Posterior cingulate gyrus (tissue), 11 donors: ENCODE results near the gene MIAT.
"Not testable (repeated sequence)": the region's sequence is repeated elsewhere in the genome, so short reads cannot be mapped to it uniquely, and the experiment has no call there.

Experiments
- DNase-seq, 10 donors: peaks; one replicate each; pipeline versions ENCODE4 v3.0.0 to v3.0.0-alpha.2; 2020 to 2021; ENCODE audit warnings: mixed read lengths in 3 of 10
- intact Hi-C: fragments of 100-400 bp; cut with DNase I; formaldehyde crosslinking; loops from one replicate; pipeline ENCODE4 v1.15.1; 2023

Gene MIAT

DNA sequence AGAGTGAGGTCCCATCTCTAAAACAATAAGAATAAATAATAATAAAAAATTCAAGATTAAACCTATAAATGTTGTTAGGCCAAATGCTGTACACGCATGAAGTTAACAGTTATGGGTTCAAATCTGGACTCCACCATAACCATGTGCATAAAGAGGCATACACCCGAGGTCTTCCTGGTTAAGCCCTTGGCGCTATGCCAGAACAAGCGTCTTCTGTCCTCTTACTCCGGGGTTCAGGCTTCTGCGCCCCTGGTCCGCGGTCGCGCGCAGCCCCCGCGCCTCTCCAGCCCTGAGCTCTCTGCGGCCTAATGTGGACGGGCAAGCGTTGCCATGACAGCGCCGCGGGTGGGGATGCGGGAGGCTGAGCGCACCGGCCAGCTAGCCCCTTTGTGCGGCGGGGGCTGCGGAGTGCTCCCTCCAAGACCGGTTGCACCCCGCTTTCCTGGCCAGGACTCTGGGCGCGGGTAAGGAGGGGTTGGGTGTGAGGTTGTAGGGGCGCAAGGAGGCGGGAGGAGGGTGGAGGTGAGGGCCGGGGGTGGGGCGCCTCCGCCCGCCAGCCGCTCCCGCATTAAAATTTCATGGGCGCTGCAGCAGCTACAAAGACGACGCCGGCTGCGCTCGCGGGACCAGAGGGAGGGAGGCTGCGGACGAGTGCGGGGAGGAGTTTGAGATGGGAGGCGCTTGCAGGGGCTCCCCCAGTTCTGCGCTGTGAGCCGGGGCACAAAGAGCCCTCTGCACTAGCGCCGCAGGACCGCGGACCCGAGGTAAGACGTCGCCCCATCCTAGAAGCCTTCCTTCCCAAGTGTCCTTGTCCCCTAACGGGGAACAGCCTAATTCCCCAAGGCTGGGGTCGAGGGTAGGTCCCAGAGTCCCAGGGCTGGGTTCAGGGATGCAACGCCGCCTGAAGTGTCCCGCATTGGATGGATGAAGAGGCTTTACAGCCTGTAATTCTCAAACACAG, at the start of gene MIAT:
Gene MIAT, plus strand, starts transcription at position 698 of the 961 bp plus-strand sequence.
- intact Hi-C loops = no loop called here
- peak in 9 of 10 donors; percentile 47 to 97 (median 84) for DNase-seq

GRCh38 chr22:26608129-26608528, 49.3 kb upstream of the MIAT start:
- intact Hi-C loops = no loop called here
- DNase-seq = no peak

GRCh38 chr22:26609287-26609686, 48.1 kb upstream of the MIAT start:
- intact Hi-C loops = no loop called here
- no peak for DNase-seq

DNA sequence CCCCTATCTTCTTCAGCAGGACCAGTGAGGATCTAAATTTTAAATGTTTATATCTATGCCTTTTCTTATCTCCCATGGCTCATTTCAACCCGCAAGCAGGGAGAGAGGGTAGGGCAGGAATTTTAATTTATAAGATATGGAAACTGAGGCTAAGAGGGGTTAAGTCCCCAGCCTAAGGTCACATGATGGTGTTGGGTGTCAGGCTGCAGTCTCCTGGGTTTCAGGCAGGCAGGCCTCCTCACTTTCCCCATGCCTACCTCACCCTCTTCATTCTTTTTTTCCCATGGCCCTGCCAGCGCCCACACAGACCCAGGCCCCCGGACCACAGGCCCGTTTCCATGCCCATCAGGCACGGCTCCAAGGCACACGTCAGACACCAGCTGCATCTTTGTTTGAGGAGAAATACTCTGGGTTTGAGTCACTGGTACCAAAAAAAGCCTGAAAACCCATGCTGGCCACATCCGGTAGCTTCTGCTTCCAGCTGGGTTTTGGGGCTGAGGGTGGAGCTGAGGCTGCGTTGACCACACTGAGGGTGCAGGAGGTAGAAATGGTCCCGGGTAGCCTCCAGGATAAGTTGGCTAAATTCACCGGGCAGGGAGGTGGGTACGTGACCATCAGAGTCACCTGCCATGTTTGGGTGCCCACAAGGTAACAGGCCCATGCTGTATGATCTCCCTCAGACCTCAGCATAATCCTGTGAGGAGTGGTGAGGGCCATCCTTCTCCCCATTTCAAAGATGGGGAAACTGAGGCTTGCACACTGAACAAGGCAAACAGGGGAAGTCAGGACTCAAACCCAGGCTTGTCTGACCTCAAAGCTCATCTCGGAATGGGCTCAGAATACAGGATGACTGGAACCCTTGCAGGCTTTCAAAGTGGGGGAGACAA, 47.1 kb upstream of the MIAT start:
- peak in 9 of 10 donors; percentile 28 to 93 (median 65) for DNase-seq

GRCh38 chr22:26610996-26611395, 46.4 kb upstream of the MIAT start:
- DNase-seq = no peak
- intact Hi-C loops = no loop called here

More for the DNA sequence above, 47.1 kb upstream of the MIAT start:
- intact Hi-C loops = no loop called here

DNA sequence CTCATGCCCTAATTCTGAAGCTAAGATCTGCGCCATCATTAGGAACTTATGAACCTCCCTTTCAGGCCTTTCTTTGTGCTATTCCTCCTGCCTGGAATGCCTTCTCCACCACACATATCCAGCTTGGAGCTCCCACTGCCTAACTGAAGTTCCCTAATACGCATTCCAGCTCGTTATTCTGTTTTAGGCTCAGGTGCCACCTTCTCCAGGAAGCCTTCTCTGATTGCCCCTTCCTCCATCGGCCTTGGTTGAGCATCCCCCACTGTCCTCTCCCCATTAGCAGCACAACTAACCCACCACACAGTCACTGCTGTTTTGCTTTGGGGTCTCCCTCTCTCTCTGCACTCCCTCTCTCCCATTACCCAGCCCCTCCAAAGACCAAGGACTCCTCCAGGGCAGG, 44.7 kb upstream of the MIAT start:
- intact Hi-C loops = no loop called here
- DNase-seq = no peak

DNA sequence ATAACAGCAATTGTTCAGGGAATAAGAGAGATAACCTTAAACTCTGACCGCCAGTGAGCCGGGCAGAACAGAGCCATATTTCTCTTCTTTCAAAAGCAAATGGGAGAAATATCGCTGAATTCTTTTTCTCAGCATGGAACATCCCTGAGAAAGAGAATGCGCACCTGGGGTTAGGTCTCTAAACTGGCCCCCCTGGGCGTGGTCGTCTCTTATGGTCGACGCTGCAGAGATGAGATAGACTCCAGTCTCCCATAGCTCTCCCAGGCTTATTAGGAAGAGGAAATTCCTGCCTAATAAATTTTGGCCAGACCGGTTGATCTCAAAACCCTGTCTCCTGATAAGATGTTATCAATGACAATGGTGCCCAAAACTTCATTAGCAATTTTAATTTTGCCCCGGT, 43.6 kb upstream of the MIAT start:
- intact Hi-C loops = not testable (repeated sequence)
- peak in 1 of 10 donors; percentile 3 for DNase-seq

- intact Hi-C loops = no loop called here
- DNase-seq = no peak
These were observed 43.1 kb upstream of the MIAT start for GRCh38 chr22:26614322-26614721.

DNA sequence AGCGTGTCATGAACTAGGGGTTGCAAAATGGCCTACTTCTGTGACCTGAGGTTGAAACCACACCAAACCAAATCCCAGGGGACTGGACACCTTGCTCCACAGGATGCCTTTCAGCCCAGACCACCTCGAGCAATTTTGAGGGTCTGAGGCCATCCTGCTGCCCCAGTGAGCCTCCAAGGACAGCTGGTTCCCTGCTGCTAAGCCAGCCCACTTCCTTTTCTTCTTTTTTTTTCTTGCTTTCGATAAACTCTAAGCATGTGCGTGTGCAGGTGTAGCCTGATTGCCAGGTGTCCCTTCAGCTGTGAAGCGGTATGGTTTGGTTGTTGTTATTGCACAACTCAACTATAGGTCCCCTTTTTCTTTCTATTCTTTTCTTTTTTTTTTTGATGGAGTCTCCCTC, 42.2 kb upstream of the MIAT start:
- peak in 1 of 10 donors; percentile 40 for DNase-seq
- intact Hi-C loops = no loop called here

DNA sequence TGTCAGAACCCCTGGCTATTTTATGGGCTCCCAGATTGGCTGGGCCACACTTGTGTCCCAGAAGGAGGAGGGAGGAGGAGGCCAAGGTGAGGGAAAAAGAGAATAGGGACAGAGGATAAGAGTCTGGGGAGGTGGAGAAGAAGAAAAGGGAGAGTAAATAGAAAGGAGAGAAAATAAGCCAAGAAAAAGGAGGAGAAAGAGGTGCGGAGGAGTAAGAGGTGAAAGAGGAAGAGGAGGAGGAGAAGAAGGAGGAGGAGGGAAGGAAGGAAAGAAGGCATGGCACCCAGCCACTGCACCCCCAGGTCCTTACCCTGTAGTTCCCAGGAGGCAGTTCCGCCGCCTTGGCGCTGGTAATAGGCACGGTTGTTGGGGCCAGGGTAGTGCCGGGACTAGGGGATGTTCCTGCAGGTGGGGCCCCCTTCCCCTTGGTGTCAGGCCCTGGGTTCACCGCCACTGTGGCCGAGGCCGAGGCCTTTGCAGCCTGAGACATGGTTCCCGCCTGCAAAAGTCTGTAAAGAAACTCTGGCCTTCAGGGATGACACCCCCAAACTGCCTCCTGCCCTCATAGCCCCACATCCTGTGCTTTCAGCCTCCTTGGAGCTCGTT, 41.5 kb upstream of the MIAT start:
- intact Hi-C loops = no loop called here
- peak in 1 of 10 donors; percentile 48 for DNase-seq

GRCh38 chr22:26616650-26617049, 40.7 kb upstream of the MIAT start:
- intact Hi-C loops = no loop called here

DNA sequence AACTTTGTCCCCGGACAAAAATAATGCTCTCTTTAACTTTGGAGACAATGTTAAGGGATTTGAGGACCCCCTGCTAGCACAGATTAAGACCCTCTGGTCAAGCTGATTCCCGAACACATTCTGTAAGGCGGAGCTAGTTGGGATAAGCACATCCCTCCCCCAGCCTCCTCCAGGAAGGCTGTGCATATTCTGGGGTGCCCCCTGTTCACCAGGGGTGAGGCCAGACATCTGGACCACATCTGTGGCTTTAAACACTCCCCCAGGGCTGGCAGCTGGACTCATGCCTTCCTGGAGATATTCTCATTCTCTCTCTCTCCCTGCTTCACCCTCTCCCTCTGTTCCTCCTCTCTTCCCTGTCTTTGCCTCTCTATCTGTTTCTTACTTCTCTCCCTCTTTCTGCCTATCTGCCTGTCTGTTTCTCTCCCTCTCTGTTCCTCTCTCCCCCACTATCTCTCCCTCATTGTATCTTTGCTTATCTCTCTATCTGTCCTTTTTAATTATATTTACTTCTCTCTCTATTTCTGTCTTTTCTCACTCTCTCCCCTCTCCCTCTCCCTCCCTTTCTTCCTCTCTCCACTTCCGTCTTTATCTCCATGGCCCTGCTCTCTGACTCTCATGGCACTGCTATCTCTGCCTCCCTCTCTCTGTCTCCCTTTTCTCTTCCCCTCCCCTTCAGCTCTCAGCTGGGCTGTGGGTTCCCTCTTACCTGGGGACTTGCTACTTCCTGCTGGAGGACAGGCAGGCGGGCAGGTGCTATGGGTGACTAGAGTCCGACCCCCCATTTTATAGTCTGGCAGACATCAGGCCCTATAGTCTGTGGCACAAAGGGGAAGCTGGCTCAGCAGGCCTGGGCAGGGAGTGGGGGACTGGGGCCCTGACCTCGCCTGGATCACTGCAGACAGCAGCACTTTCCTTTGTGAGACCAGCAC, 39.9 kb upstream of the MIAT start, which contains the start of gene CRYBB1:
Gene CRYBB1, minus strand, starts transcription at position 757 of the 929 bp plus-strand sequence. CDS start 1,708 bp downstream, outside the sequence.
- peak in 2 of 10 donors; percentile 61 to 83 for DNase-seq
- intact Hi-C loops = no loop called here

More at GRCh38 chr22:26616650-26617049, 40.7 kb upstream of the MIAT start:
- no peak for DNase-seq

DNA sequence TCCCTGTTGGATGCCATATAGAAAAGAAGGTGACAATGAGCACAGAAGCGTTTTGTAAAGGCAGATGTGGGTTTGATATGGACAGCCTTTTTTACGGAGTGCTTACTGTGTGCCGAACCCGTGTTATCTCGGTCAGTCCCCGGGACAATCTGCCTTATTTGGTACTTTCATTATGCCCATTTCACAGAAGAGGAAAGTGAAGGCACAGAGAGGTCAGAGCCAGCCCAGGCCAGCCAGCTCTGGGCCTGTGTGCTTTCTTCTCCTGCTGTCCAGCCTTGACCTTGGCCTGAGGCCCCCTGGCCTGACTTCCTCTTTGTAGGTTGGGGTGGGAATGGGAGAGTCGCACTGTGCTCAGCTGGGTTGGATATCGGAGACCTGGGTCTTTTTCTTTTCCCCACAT, 38.9 kb upstream of the MIAT start:
- intact Hi-C loops = no loop called here
- DNase-seq = no peak

- intact Hi-C loops = no loop called here
- peak in 1 of 10 donors; percentile 39 for DNase-seq
These were observed 37.9 kb upstream of the MIAT start for GRCh38 chr22:26619510-26619909.

DNA sequence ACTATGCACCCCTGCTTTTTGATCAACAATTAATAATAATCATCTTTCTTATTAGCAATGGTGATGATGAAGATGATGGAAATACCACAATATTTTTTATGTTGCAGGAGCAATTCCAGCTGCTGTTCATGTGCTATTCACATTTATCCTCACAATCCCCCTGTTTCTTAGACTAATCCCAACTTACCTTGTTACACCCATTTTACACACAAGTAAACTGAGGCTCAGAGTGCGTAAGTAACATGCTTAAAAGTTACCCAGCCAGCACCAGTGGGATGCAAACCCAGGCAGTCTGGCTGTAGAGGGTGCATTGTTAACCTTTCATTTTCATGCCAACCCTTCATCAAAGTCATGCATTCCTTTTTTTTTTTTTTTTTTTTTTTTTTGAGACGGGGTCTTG, 37.2 kb upstream of the MIAT start:
- intact Hi-C loops = no loop called here
- peak in 1 of 10 donors; percentile 7 for DNase-seq

DNA sequence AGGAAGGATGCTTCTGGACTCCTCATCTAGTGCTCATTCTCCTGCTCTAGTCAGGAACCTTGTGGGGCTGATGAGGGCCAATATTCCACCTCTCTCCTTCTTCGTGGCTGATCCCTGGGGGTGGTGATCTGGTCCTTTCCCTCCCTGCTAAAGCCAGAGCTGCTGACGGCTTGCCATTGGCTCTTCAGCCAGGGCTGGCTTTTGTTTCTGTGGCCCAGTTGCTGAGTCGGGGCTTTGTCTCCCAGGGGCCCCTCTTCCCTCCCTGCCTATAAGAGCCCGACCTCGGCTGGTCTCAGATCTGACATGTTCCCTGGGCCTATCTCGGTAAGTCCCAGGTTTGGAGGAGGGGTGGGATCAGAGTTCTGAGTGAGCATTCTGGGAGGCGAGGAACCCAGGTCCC, 35.7 kb upstream of the MIAT start, which contains the start of gene CRYBA4:
Gene CRYBA4, plus strand, starts transcription at position 301 of the 400 bp plus-strand sequence. CDS start 634 bp downstream, outside the sequence.
- intact Hi-C loops = no loop called here
- no peak for DNase-seq

- DNase-seq = no peak
- intact Hi-C loops = no loop called here
These were observed 33.4 kb upstream of the MIAT start for GRCh38 chr22:26623984-26624383.

GRCh38 chr22:26624803-26625202, 32.6 kb upstream of the MIAT start:
- DNase-seq = no peak
- intact Hi-C loops = no loop called here
